Measurements from ENCODE around the gene MEGF11. TPM values are rescaled to one million over a fixed set of nuclear protein-coding genes. Genes with fewer than 3 reads are reported as not detected.

The MEGF11 gene
- total RNA-seq, 4 donors from 2014 or later = 0.76 TPM; not detected in 3

GRCh38 chr15:66229790-66230465 lies 23.6 kb downstream of the MEGF11 start:
- Histone ChIP-seq H3K9me3 (no peaks in the 10 kb centered on the region), H3K4me3 (no peak overlapping the region), H3K27ac (no peak overlapping the region), H3K36me3 (no peaks in the 10 kb centered on the region), H3K27me3 (no peaks in the 10 kb centered on the region), H3K4me1 (no peaks in the 10 kb centered on the region)
- intact Hi-C loops (cut with DNase I; ENCODE audit: low total_unique reads) = no loop called here
- TF ChIP-seq CTCF (IDR thresholded peaks at IDR 0.05) (no peak), POLR2A (IDR thresholded peaks at IDR 0.05) (no peak)
- no peak for DNase-seq

DNA sequence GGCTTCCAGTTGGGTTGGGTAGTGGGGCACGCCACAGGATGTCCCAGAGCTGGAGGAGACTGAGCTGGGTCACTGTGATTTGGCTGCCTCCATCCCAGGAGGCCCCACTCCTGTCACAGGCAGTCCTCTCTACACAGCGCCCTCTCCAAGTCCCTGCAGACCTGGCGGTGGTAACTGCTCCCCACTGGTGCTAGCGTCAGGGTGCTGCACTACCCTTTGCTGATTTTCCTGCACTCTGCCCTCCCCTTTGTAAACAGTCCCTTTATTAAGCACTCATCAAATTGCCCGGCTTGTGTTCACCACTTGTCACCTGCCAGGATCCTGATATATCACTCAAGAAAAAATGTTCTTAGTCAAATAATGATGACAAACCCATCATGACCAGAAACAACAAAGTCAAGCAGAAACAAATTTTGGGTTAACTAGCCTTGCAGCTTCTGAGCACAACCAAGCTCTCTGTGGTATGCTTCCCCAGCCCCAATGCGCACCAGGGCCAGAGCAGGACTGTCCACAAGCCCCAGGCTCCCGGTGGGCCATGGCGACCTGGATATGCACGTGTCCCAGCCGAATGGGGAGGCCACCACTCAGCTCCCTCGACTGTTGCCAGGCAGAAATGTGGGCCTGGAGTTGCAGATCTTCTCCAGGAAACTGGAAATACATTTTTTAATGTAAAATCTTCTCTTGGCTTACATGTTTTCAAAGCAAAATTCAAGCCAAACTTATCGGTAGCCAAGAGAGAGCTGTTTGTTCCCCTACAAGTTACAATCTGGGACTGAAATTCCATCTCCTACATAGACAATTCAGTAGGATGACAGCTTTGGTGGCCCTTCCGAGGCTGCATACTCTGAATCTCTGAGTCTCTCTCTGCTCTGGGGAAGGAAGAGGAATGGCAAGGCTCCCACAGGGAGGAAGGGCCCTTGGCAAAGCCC lies 24.5 kb downstream of the MEGF11 start:
- Histone ChIP-seq H3K9me3 (no peaks in the 10 kb centered on the region), H3K36me3 (no peaks in the 10 kb centered on the region), H3K27ac (no peak overlapping the region), H3K27me3 (no peaks in the 10 kb centered on the region), H3K4me3 (no peak overlapping the region), H3K4me1 (no peaks in the 10 kb centered on the region)
- no peak for DNase-seq
- TF ChIP-seq CTCF (IDR thresholded peaks at IDR 0.05) (no peak), POLR2A (IDR thresholded peaks at IDR 0.05) (no peak)
- intact Hi-C loops (cut with DNase I; ENCODE audit: low total_unique reads) = no loop called here

GRCh38 chr15:66226736-66227135 lies 26.8 kb downstream of the MEGF11 start:
- no peak for DNase-seq
- Histone ChIP-seq H3K4me3 (no peak overlapping the region), H3K27me3 (no peaks in the 10 kb centered on the region), H3K27ac (no peak overlapping the region), H3K9me3 (no peaks in the 10 kb centered on the region), H3K36me3 (no peaks in the 10 kb centered on the region), H3K4me1 (no peaks in the 10 kb centered on the region)
- TF ChIP-seq CTCF (IDR thresholded peaks at IDR 0.05) = no peak
- TF ChIP-seq POLR2A (IDR thresholded peaks at IDR 0.05) = no peak
- intact Hi-C loops (cut with DNase I; ENCODE audit: low total_unique reads) = no loop called here

DNA sequence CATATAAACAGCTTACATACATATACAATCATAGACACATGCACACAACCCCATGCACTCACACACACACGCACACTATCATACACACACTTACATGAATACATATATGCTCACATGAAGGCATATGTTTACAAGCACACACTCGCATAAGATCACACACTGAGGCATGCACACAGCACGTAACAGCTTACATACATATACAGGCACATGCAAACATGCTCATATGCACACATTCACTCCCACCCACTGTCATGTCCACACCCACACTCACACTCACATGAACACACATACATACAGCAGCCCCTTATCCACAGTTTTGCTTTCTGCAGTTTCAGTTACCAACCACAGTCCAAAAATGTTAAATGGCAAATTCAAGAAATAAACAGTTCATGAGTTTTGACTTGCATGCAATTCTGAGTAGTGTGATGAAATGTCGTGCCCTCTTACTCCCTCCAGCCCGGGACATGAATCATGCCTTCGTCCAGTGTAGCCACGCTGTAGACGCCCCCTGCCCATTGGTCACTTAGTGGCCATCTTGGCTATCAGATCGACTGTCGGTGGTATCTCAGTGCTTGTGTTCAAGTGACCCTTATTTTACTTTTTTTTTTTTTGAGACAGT lies 27.8 kb downstream of the MEGF11 start:
- no peaks in the 10 kb centered on the region for H3K27me3 ChIP-seq
- H3K9me3 ChIP-seq = no peaks in the 10 kb centered on the region
- TF ChIP-seq CTCF (IDR thresholded peaks at IDR 0.05) = no peak
- no peak for TF ChIP-seq POLR2A (IDR thresholded peaks at IDR 0.05)
- no peak overlapping the region for H3K27ac ChIP-seq
- intact Hi-C loops (cut with DNase I; ENCODE audit: low total_unique reads) = no loop called here
- H3K4me3 ChIP-seq = no peak overlapping the region
- no peak for DNase-seq
- H3K4me1 ChIP-seq = no peaks in the 10 kb centered on the region
- H3K36me3 ChIP-seq = no peaks in the 10 kb centered on the region

- Histone ChIP-seq H3K27me3 (no peaks in the 10 kb centered on the region), H3K4me1 (no peaks in the 10 kb centered on the region), H3K4me3 (no peak overlapping the region), H3K9me3 (no peaks in the 10 kb centered on the region), H3K27ac (no peak overlapping the region), H3K36me3 (no peaks in the 10 kb centered on the region)
- intact Hi-C loops (cut with DNase I; ENCODE audit: low total_unique reads) = no loop called here
- DNase-seq = no peak
- TF ChIP-seq POLR2A (IDR thresholded peaks at IDR 0.05) (no peak), CTCF (IDR thresholded peaks at IDR 0.05) (no peak)
These were observed 28.6 kb downstream of the MEGF11 start for GRCh38 chr15:66224946-66225345.

Data from uterus (tissue), 4 donors.